HepG2 (cell line): ENCODE measurements around the gene AP4E1. TPM values are rescaled to one million over a fixed set of nuclear protein-coding genes. Genes with fewer than 3 reads are reported as not detected.

Experiments
- ADNP ChIP-seq: sonication (generic); formaldehyde crosslinking; IDR thresholded peaks from 2 replicates; pipeline ENCODE4 v1.4.0; 2020; ENCODE audit warnings: missing genetic modification reagents
- ATRX ChIP-seq: sonication (generic); formaldehyde crosslinking; IDR thresholded peaks from 2 replicates; pipeline ENCODE4 v1.4.0; 2020; ENCODE audit warnings: missing genetic modification reagents, borderline replicate concordance
- BRCA1 ChIP-seq: sonication (generic); formaldehyde crosslinking; IDR thresholded peaks from 2 replicates; pipeline ENCODE4 v1.4.0; 2020; ENCODE audit warnings: missing genetic modification reagents
- BRD4 ChIP-seq: sonication (generic); formaldehyde crosslinking; IDR thresholded peaks from 2 replicates; pipeline ENCODE4 v1.4.0; 2020; ENCODE audit warnings: missing genetic modification reagents
- FOSL2 ChIP-seq: sonication (generic); formaldehyde crosslinking; IDR thresholded peaks from 2 replicates; pipeline ENCODE4 v1.4.0; 2020; ENCODE audit warnings: missing genetic modification reagents
- HHEX ChIP-seq: IDR thresholded peaks from 2 replicates; pipeline ENCODE4 v1.6.1; 2016; ENCODE audit warnings: control low read depth
- HNF4A ChIP-seq: sonication (generic); formaldehyde crosslinking; IDR thresholded peaks from 2 replicates; pipeline ENCODE4 v1.4.0; 2020; ENCODE audit warnings: missing genetic modification reagents
- HNRNPH1 ChIP-seq: fragments of 200-400 bp; formaldehyde crosslinking; optimal IDR thresholded peaks from 2 replicates; pipeline ENCODE3; 2017; ENCODE audit warnings: mild to moderate bottlenecking, low read depth, low read length
- KLF11 ChIP-seq: IDR thresholded peaks from 2 replicates; pipeline ENCODE4 v1.6.1; 2016; ENCODE audit warnings: missing compliant biosample characterization
- MAFK ChIP-seq, 2 experiments: IDR thresholded peaks in 1 of 2; conservative IDR thresholded peaks in 1 of 2; 2 replicates each; pipeline ENCODE4 v1.6.1; 2011; ENCODE audit warnings: improper control_type of control experiment in 2 of 2, low read length in 2 of 2
- MYNN ChIP-seq: sonication (generic); formaldehyde crosslinking; IDR thresholded peaks from 2 replicates; pipeline ENCODE4 v1.4.0; 2020; ENCODE audit warnings: mild to moderate bottlenecking, low read depth, missing genetic modification reagents
- NR2F6 ChIP-seq, 2 experiments: IDR thresholded peaks; 2 replicates each; pipeline ENCODE4 v1.6.1; 2016; ENCODE audit warnings: antibody characterized with exemption in 1 of 2, mild to moderate bottlenecking in 1 of 2
- PAWR ChIP-seq: sonication (generic); formaldehyde crosslinking; IDR thresholded peaks from 2 replicates; pipeline ENCODE4 v1.4.0; 2020; ENCODE audit warnings: missing genetic modification reagents, mild to moderate bottlenecking, borderline replicate concordance
- SATB2 ChIP-seq: sonication (generic); formaldehyde crosslinking; IDR thresholded peaks from 2 replicates; pipeline ENCODE4 v1.5.0; 2020; ENCODE audit warnings: missing genetic modification reagents
- TCF7 ChIP-seq: sonication (generic); IDR thresholded peaks from 2 replicates; pipeline ENCODE4 v1.6.1; 2016; ENCODE audit warnings: antibody characterized with exemption, low read depth
- ZFP62 ChIP-seq: sonication (generic); formaldehyde crosslinking; IDR thresholded peaks from 2 replicates; pipeline ENCODE4 v1.4.0; 2020; ENCODE audit warnings: missing genetic modification reagents
- ZMYM3 ChIP-seq: sonication (generic); formaldehyde crosslinking; IDR thresholded peaks from 2 replicates; pipeline ENCODE4 v1.5.1; 2020; ENCODE audit warnings: mild to moderate bottlenecking, missing genetic modification reagents
- ZNF33B ChIP-seq: sonication (generic); formaldehyde crosslinking; IDR thresholded peaks from 2 replicates; pipeline ENCODE4 v1.5.1; 2020; ENCODE audit warnings: mild to moderate bottlenecking, missing genetic modification reagents
- ZNF34 ChIP-seq: sonication (generic); formaldehyde crosslinking; IDR thresholded peaks from 2 replicates; pipeline ENCODE4 v1.4.0; 2020; ENCODE audit warnings: mild to moderate bottlenecking, missing genetic modification reagents, borderline replicate concordance
- ZNF552 ChIP-seq: sonication (generic); formaldehyde crosslinking; IDR thresholded peaks from 2 replicates; pipeline ENCODE4 v1.9.0; 2022; ENCODE audit warnings: missing genetic modification reagents, mild to moderate bottlenecking, borderline replicate concordance
- ZNF572 ChIP-seq: sonication (generic); formaldehyde crosslinking; IDR thresholded peaks from 2 replicates; pipeline ENCODE4 v1.5.1; 2020; ENCODE audit warnings: mild to moderate bottlenecking, missing genetic modification reagents
- ZSCAN21 ChIP-seq: sonication (generic); formaldehyde crosslinking; IDR thresholded peaks from 2 replicates; pipeline ENCODE4 v1.8.0; 2022; ENCODE audit warnings: mild to moderate bottlenecking, missing genetic modification reagents, moderate library complexity, borderline replicate concordance
- polyA plus RNA-seq, 8 experiments: library from polyadenylated mRNA; depleted of rRNA in 3 of 8; stranded (reverse) in 7 of 8; unstranded in 1 of 8; fragments of >200 nt; fragmentation: Illumina TruSeq in 4 of 8; extraction: Trizol in 4 of 8; gene quantifications; 2 replicates each; pipeline versions ENCODE4 v1.2.1 to v1.2.3, GENCODE V29; 2011 to 2016; ENCODE audit warnings: low read depth in 4 of 8, missing spikeins in 1 of 8, mixed read lengths in 1 of 8; ENCODE audit not compliant: insufficient read depth in 1 of 8
- total RNA-seq, 5 experiments: library from RNA; depleted of rRNA; stranded (reverse); fragments of >200 nt; fragmentation: Illumina TruSeq; extraction: Trizol; gene quantifications; 2 replicates each; pipeline ENCODE4 v1.2.3, GENCODE V29; 2016; ENCODE audit warnings: low read depth in 1 of 5
- TF ChIP-seq, protein P1 (sequence below): fragments of 450-650 bp; IDR thresholded peaks from 2 replicates; pipeline ENCODE4 v1.6.1; 2017
- TF ChIP-seq, protein P2 (sequence below): sonication (generic); formaldehyde crosslinking; IDR thresholded peaks from 2 replicates; pipeline ENCODE4 v1.5.0; 2020; ENCODE audit warnings: mild to moderate bottlenecking, missing genetic modification reagents, borderline replicate concordance
- TF ChIP-seq, protein P3 (sequence below): sonication (generic); formaldehyde crosslinking; IDR thresholded peaks from 2 replicates; pipeline ENCODE4 v1.4.0; 2020; ENCODE audit warnings: missing genetic modification reagents, borderline replicate concordance
- TF ChIP-seq, protein P4 (sequence below): sonication (generic); formaldehyde crosslinking; IDR thresholded peaks from 2 replicates; pipeline ENCODE4 v1.4.0; 2020; ENCODE audit warnings: missing genetic modification reagents, low read depth, mild to moderate bottlenecking, borderline replicate concordance

Gene AP4E1
- total and polyA plus RNA-seq, 2 of the 13 experiments (the other 11 are each of a cell fraction or from before 2014, with no cell fraction given) = 2.2 to 7.8 TPM

DNA sequence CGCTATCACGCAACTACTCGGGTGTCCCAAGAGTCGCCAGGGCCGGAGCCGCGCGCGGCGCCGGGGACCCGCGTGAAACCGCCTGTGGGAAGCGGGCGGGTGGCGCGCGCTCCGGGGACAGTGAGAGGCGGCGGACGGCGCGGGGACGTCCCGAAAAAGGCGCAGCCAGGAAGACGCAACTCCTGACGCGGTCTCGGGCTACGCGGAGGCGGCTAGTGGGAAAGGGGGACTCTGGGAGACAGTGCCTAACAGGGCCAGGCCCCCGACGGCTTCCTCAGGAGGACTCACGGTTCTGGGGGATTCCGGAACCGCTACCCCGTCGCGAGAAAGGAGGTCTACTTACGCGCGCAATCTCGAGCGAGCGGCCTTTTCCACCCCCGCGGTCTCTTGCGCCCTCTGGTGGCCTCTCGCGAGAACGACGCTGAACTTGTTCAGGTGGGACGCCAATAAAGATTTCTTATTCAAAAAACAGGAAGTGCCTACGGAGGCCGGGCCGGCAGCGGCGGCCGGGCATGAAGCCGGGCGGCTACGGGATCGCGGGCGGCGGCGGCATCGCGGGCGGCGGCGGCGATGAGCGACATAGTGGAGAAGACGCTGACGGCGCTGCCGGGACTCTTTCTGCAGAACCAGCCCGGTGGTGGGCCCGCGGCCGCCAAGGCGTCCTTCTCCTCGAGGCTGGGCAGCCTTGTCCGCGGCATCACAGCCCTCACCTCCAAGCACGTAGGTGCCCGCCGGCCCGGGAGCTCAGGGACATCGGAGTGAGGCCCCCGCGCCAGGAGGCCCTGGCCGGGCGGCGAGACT is at the start of gene AP4E1 (continued):
- TF ChIP-seq, protein P1, sequence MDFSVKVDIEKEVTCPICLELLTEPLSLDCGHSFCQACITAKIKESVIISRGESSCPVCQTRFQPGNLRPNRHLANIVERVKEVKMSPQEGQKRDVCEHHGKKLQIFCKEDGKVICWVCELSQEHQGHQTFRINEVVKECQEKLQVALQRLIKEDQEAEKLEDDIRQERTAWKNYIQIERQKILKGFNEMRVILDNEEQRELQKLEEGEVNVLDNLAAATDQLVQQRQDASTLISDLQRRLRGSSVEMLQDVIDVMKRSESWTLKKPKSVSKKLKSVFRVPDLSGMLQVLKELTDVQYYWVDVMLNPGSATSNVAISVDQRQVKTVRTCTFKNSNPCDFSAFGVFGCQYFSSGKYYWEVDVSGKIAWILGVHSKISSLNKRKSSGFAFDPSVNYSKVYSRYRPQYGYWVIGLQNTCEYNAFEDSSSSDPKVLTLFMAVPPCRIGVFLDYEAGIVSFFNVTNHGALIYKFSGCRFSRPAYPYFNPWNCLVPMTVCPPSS = no peak
- TF ChIP-seq, protein P2, sequence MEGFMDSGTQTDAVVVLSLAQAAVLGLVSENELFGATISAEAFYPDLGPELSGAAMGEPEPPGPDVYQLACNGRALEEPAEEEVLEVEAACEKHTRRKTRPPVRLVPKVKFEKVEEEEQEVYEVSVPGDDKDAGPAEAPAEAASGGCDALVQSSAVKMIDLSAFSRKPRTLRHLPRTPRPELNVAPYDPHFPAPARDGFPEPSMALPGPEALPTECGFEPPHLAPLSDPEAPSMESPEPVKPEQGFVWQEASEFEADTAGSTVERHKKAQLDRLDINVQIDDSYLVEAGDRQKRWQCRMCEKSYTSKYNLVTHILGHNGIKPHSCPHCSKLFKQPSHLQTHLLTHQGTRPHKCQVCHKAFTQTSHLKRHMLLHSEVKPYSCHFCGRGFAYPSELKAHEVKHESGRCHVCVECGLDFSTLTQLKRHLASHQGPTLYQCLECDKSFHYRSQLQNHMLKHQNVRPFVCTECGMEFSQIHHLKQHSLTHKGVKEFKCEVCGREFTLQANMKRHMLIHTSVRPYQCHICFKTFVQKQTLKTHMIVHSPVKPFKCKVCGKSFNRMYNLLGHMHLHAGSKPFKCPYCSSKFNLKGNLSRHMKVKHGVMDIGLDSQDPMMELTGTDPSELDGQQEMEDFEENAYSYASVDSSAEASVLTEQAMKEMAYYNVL = no peak
- 0 out of 2 replicates have a peak, but pooled peaks have one; percentile 86 for TF ChIP-seq ZNF572
- TF ChIP-seq ZFP62 (CRISPR knock-in tag) = no peak
- TF ChIP-seq ZMYM3 (CRISPR knock-in tag) = no peak; the same call in 1 of the 2 replicates
- TF ChIP-seq KLF11 = no peak
- TF ChIP-seq ZNF33B = no peak
- 0 out of 2 replicates have a peak, but pooled peaks have one; percentile 28 for TF ChIP-seq HHEX (CRISPR knock-in tag)
- TF ChIP-seq, protein P3, sequence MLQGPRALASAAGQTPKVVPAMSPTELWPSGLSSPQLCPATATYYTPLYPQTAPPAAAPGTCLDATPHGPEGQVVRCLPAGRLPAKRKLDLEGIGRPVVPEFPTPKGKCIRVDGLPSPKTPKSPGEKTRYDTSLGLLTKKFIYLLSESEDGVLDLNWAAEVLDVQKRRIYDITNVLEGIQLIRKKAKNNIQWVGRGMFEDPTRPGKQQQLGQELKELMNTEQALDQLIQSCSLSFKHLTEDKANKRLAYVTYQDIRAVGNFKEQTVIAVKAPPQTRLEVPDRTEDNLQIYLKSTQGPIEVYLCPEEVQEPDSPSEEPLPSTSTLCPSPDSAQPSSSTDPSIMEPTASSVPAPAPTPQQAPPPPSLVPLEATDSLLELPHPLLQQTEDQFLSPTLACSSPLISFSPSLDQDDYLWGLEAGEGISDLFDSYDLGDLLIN = no peak
- TF ChIP-seq ZNF34 (CRISPR knock-in tag) = peak; percentile 58; the same call in 1 of the 2 replicates
- no peak for TF ChIP-seq ADNP
- TF ChIP-seq BRCA1 = no peak; the same call in 1 of the 2 replicates
- peak; percentile 37; the same call in 1 of the 2 replicates for TF ChIP-seq NR2F6 (IDR thresholded peaks at IDR 0.05)
- peak; percentile 49; the same call in 1 of the 2 replicates for TF ChIP-seq NR2F6 (CRISPR knock-in tag; IDR thresholded peaks at IDR 0.05)
- TF ChIP-seq SATB2 (CRISPR knock-in tag) = 0 out of 2 replicates have a peak, but pooled peaks have one; percentile 49
- TF ChIP-seq PAWR (CRISPR knock-in tag) = no peak
- peak; percentile 41; the same call in 1 of the 2 replicates for TF ChIP-seq FOSL2 (CRISPR knock-in tag)
- no peak; the same call in 1 of the 2 replicates for TF ChIP-seq ZSCAN21 (CRISPR knock-in tag)
- TF ChIP-seq ZNF552 (CRISPR knock-in tag) = no peak
- TF ChIP-seq HNRNPH1 = no peak
- TF ChIP-seq, protein P4, sequence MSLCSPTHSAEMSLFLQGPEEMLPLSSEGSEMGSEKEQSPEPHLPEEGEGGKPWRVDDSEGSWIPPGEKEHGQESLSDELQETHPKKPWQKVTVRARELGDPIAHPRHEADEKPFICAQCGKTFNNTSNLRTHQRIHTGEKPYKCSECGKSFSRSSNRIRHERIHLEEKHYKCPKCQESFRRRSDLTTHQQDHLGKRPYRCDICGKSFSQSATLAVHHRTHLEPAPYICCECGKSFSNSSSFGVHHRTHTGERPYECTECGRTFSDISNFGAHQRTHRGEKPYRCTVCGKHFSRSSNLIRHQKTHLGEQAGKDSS (CRISPR knock-in tag) = no peak; the same call in 1 of the 2 replicates
- TF ChIP-seq MAFK (conservative IDR thresholded peaks at IDR 0.05 in 1 of 2, IDR thresholded peaks at IDR 0.05 in 1 of 2; ENCODE audit: low read length in 2 of 2) = no peak
- no peak for TF ChIP-seq MYNN (CRISPR knock-in tag)
- TF ChIP-seq ATRX = no peak
- no peak for TF ChIP-seq TCF7
- no peak for TF ChIP-seq HNF4A (CRISPR knock-in tag)
- no peak for TF ChIP-seq BRD4 (CRISPR knock-in tag)
